Central memory CD4-positive, alpha-beta T cell (primary cell): ENCODE results near the gene KCMF1.

Source experiments
- DNase-seq: peaks from one replicate; pipeline ENCODE4 v3.0.0; 2022

The KCMF1 gene

DNA sequence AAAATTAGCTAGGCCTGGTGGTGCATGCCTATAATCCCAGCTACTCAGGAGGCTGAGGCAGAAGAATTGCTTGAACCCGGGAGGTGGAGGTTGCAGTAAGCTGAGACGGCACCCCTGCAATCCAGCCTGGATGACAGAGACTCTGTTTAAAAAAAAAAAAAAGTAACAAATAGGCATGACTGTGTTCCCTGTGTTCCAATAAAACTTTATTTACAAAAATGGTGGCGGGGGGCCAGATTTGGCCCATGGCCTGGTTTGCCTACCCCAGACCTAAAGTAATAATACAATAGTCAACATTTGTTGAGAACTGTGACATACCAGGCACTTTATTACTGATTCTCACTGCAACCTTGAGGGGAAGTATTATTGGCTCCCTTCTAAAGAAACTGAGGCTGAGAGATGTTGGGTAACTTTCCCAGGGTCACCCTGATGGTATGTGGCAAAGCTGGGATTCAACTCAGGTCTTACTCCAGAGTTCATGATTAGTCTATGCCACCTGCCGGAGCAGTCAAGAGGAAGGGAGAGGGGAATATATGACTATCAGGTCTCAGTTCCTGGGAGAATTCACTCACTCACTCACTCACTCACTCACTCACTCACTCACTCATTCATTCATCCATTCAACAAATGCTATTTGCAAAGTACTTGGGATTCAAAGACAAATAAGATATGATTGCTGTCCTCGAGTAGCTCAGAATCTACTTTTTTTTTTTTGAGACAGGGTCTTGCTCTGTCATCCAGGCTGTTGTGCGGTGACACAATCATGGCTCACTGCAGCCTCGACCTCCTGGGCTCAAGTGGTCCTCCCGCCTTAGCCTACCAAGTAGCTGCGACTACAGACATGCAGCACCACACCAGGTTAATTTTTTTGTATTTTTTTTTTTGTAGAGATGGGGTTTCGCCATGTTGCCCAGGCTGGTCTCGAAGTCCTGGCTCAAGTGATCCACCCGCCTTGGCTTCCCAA is 14.3 kb upstream of the KCMF1 start:
- no peak for DNase-seq

- DNase-seq, result no peak
These were observed 13.2 kb upstream of the KCMF1 start for GRCh38 chr2:84957771-84958134.

DNA sequence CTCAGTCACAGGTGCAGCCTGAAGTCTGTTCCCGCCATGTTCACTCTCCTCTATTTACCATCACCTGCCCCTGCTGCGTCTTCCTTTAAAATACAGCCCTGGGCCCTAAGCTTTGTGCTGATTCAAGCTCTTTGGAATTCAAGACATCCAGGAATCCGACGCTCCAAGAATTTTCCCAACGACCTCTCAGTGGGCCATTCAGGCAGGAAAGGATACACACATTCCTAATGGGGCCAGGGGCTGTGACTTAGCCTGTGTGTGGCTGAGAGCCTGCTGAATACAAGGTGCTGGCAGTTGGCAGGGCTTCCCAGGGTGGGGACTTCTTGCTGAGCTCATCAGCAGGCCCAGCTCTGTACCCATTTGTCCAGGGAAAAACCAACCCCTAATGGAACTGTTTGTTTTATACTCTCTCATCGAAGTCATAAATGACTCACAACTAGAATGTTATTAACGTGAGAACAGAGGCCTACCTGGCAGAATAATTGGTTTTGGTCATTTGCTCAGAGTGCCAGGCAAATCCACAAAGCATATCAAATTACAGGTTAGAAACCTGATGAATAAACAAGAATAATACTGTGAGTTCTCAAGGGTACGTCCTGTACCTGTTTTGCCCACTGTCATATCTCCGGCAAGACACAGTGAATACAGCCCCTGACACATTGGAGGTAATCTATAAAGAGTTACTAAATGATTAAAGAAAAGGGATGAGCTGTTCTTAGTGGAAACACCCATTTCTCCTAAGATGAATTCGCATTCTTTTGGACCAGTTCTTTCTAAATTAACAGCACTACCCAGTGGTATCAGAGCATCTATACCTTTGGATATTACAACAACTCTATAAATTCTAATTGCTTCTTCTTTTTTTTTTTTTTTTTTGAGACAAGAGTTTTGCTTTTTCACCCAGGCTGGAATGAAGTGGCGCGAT is 12.6 kb upstream of the KCMF1 start:
- DNase-seq, result no peak

DNA sequence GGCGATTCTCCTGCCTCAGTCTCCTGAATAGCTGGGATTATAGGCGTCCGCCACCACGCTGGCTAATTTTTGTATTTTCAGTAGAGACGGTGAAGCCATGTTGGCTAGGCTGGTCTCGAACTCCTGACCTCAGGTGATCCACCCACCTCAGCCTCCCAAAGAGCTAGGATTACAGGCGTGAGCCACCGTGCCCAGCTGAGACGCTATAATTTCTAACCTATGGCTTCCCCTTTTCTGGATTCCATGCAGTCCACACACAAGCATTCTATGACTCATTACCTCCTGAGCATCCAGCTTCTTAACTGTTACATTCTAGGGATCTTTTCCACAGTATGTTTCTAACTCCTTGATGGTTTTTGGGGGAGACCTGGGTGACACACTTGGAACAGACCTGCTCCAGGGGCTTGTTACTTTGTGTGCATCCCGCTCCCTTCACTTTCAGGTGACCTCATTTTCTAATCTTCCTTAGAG is 11.8 kb upstream of the KCMF1 start:
- DNase-seq, result no peak

DNA sequence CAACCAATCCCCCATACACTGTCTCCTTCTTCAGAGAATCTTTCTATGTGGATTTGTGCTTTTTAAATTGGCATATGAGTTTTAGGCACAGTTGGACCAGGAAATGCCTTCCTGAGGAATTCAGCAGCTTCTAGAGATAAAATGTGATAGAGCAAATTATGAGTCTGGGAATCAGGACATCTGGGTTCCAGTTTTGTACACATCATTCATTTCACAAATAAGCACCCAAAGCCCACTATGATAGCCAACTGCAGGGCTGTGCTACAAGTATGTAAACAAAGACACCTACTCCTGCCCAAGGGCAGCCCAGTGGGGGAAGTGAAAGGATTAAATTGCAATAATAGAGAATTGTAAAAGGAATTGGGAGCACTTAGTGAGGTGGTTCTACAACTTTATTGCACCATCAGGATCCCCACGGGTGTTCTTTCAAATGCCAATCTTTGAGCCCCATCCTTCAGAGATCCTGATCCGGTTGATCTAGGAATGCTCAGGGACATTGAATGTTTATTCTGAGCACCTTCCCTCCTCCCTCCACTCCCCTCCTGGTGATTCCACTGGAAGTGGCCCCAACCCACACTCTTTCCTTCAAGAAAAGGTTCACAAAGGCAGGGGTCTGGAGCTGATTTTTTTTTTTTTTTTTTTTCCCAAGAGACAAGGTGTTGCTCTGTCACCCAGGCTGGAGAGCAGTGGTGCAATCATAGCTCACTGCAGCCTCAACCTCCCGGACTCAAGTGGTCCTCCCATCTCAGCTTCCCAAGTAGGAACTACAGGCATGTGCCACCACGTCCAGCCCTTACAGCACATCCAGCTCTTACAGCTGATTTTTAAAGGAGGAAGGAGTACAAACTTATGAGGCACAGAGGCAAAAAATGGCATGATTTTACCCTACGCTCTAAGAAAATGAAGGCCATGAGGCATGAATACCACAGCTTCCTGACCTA is 11.1 kb upstream of the KCMF1 start:
- no peak for DNase-seq

GRCh38 chr2:84962917-84963316 is 8.0 kb upstream of the KCMF1 start:
- no peak for DNase-seq

GRCh38 chr2:84963323-84963691 is 7.7 kb upstream of the KCMF1 start:
- no peak for DNase-seq

DNA sequence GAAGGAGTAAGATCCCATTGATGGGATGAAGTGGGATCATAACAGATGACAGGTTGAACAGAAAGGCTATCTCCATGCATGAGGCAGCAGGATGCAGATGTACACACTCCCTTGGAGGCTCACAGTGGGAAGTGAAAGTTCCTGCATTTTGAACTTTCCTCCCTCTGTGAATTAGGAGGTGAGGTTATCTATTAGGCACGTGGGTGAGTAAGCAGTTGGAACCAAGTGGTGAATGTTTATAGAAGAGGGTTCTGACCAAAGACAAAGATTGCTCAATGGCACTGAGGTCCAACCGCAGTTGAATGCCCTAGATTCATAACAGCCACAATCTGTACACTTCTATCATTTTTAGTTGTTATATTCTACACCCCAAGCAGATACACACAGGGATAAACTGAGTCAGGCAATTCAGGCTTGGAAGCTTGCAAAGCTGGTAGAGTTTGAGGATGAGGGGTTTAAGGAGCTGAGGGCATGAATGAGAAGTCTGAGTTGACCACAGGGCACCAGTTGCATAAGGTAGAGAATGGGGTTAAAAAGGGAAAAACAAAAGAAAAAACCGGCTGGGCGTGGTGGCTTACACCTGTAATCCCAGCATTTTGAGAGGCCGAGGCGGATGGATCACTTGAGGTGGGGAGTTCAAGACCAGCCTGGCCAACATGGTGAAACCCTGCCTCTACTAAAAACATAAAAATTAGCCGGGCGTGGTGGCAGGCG is 7.1 kb upstream of the KCMF1 start:
- DNase-seq, result no peak

GRCh38 chr2:84964406-84965191 is 6.4 kb upstream of the KCMF1 start:
- DNase-seq, result no peak

DNA sequence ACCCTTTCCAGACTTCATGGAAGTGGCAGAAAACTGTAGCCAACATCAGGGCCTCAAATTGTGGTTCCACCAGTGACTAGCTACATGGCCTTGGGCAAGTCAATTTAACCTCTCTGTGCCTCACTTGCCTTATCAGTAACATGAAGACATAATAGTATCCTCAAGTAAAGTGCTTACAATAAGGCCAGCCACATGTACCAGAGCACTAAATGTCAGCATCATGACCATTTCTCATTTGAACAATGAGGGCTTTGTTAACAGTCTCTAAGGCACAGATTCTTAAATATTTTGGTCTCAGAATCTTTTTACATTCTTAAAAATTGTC is 5.8 kb upstream of the KCMF1 start:
- DNase-seq, result no peak

- no peak for DNase-seq
These were observed 5.1 kb upstream of the KCMF1 start for GRCh38 chr2:84965827-84966226.

DNA sequence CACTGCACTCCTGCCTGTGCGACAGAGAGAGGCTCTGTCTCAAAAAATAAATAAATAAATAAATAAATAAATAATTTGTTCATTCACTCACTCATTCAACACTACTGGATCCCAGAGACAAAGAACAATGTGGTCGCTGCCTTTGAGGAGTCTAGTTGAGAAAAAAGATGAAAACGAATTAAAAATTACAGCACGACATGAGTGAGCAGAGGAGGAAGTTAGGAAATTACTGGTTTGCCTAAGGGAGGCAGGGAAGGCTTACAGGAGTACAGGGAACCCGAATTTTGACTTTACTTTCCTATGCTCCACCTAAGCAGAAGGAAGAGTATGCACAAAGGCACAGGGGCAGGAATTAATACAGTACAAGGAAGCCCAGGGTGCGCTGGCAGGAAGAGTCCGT is 4.2 kb upstream of the KCMF1 start:
- no peak for DNase-seq

- DNase-seq, result peak; percentile 49
These were observed 1.3 kb upstream of the KCMF1 start for GRCh38 chr2:84969511-84970209.

DNA sequence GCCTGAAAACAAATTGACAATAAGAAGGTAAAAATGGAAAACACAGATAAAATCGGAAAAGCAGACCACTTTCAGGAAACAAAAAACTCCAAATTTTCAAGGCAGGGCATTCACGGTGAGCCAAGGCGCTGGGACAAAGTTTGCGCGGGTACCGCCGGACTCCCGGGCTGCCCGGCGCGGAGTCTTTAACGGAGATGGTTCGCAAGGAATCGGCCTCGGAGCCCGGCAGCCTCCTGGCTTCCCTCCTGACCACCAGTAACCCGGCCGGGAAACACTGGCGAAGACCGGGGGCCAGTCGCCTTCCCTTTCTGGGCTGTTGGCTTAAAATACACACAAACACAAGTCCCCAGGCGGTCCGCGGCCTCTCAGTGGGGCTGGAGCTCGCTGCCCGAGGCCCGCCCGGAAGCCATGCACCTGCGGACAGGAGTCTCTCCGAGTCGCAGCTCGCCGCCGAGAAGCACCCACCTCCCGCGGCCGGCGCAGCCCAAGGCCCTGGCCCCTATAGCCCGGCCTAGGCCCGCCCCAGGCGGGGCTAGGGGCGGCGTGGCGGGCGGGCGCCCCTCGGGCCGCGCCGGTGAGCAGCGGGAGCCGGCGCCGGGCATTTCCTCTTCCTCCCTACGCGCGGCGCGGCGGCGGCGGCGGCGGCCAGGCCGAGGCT is 622 bp upstream of the KCMF1 start:
- peak; percentile 54 for DNase-seq

DNA sequence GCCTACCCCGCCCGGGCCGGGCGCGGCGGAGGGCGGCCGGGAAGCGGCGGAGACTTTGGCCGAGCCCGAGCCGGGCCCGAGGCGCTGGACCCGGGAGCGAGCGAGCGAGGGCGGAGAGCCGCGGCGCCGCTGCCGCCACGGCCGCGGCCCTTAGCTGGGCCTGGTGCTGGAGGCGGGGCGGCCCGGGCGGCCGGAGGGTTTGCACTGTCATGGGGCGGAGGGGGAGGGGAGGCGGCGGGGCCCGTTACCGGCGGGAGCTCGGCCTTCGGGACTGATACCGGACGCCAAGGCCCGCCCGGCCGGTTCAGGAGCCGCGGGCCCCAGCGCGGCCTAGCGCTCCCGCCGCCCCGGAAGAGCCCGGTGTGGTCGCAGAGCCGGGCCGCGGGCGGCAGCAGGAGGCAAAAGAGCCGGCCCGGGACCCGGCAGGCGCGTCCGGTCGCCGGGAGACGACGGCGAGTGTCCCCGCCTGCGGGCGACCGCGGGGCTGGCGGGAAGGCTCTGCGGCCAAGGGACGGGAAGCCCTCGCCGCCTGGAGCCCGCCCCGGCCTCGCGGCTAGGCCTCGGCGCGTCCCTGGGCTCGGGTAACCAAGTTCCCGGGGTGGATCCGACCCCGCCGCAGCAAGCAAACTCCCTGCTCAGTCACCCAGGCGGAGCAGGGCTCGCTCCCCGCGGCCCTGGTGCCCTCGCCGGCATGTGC is 697 bp downstream of the KCMF1 start:
- peak; percentile 76 for DNase-seq

DNA sequence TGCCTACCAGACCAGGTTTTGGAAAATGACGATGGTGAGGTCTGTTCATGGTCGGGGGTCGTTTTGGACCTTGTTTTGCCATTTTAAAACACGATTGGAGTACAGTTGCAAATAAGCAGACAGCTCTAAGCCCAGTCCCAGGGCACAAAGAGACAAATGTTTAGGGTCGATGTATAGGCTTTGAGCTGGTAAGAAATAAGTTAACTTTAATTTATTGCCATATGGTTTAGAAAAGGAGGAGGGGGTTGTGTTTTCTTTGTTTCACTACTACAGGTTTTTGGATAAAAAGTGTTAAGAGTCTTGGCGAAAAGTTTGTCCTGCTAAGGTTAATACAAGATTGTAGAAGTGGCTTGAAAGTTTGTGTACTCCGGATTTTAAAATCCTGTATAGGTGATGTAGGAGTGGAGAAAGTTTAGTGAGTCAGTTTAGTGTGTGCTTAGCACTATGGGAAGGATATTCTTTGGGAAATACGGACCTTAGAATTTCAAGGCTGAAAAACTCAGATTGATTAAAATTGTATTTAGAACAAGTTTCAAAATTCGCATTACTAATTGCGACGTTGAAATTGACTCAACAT is 1.3 kb downstream of the KCMF1 start:
- DNase-seq, result no peak

DNA sequence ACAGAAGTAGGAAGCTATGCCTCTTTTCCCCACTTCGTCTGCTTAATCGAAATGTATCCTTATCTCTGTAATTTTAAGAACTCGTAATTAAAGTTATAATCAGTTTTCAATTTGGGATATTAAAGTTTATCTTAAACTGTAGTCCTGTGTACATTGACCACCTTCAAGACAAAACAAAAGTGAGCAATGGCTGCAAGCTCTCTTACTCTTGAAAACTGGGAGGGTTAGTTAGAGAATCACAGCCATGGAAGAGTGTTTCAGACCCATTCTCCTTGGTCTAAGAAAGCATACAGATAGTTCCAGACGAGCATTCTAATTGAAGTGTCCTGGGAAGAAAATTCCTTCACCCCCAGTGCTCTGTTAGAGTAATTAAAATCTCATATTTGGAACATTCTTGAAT is 2.0 kb downstream of the KCMF1 start:
- DNase-seq, result no peak

DNA sequence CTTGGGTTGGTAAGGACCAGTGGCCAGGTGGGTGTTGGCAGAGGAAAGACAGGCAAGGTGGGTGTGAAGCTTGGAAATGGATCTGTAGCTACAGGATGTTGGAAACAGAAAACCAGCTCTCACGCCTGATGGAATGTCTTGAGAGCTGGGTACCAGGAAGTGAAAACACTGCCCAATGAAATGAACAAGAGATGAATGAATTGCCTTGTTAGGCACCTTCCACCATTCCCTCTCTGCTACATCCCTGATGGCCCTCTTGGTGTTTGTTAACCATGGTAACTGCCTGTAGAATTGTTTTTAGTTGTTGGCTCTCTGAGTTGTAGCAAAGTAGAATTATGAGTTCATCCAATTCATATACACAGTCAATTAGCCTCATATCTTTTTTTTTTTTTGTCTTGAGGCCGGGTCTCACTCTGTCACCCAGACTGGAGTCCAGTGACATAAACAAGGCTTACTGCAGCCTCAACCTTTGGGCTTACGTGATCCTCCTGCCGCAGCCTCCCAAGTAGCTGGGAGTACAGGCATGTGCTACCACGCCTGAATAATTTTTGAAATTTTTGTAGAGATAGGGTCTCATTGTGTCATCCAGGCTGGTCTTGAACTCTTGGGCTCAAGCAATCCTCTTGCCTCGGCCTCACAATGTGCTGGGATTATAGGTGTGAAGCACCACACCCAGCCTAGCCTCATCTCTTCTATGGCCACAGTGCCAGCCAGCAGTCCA is 9.5 kb downstream of the KCMF1 start:
- DNase-seq, result no peak
